HEK293 (cell line): ENCODE results near the gene LIN9.
A peak's percentile ranks its signal among the peaks of the same experiment; 100 is the strongest.

Experiments used
- HOXA7 ChIP-seq: sonication (generic); formaldehyde crosslinking; IDR thresholded peaks from 2 replicates; pipeline ENCODE4 v1.8.1; 2022; ENCODE audit warnings: missing genetic modification reagents, borderline replicate concordance
- HOXD13 ChIP-seq: sonication (generic); formaldehyde crosslinking; IDR thresholded peaks from 2 replicates; pipeline ENCODE4 v1.8.0; 2022; ENCODE audit warnings: missing genetic modification reagents, borderline replicate concordance
- ZBTB1 ChIP-seq: fragments of 450-650 bp; formaldehyde crosslinking; IDR thresholded peaks from 2 replicates; pipeline ENCODE4 v1.5.1; 2016; ENCODE audit warnings: missing biosample characterization, missing genetic modification characterization
- ZFP37 ChIP-seq: fragments of 450-650 bp; formaldehyde crosslinking; IDR thresholded peaks from 2 replicates; pipeline ENCODE4 v1.5.1; 2016; ENCODE audit warnings: missing biosample characterization, missing genetic modification characterization
- ZFP41 ChIP-seq: fragments of 450-650 bp; formaldehyde crosslinking; IDR thresholded peaks from 2 replicates; pipeline ENCODE4 v1.5.1; 2016; ENCODE audit warnings: missing biosample characterization, missing genetic modification characterization, borderline replicate concordance
- ZNF112 ChIP-seq: fragments of 450-650 bp; formaldehyde crosslinking; IDR thresholded peaks from 2 replicates; pipeline ENCODE4 v1.5.0; 2017; ENCODE audit warnings: missing biosample characterization, missing genetic modification characterization
- ZNF121 ChIP-seq: fragments of 450-650 bp; formaldehyde crosslinking; IDR thresholded peaks from 2 replicates; pipeline ENCODE4 v1.5.1; 2016; ENCODE audit warnings: missing biosample characterization, missing genetic modification characterization
- ZNF248 ChIP-seq: fragments of 450-650 bp; formaldehyde crosslinking; IDR thresholded peaks from 2 replicates; pipeline ENCODE4 v1.5.1; 2017; ENCODE audit warnings: missing biosample characterization, missing genetic modification characterization
- ZNF501 ChIP-seq: fragments of 450-650 bp; formaldehyde crosslinking; IDR thresholded peaks from 2 replicates; pipeline ENCODE4 v1.5.1; 2016; ENCODE audit warnings: missing biosample characterization, missing genetic modification characterization
- ZNF514 ChIP-seq: fragments of 450-650 bp; formaldehyde crosslinking; IDR thresholded peaks from 2 replicates; pipeline ENCODE4 v1.5.1; 2016; ENCODE audit warnings: missing biosample characterization, missing genetic modification characterization
- ZNF624 ChIP-seq: fragments of 450-650 bp; formaldehyde crosslinking; IDR thresholded peaks from 2 replicates; pipeline ENCODE4 v1.5.1; 2017; ENCODE audit warnings: missing biosample characterization, missing genetic modification characterization
- ZNF664 ChIP-seq: fragments of 450-650 bp; formaldehyde crosslinking; IDR thresholded peaks from 2 replicates; pipeline ENCODE4 v1.5.1; 2016; ENCODE audit warnings: missing biosample characterization, missing genetic modification characterization
- ZNF677 ChIP-seq: fragments of 450-650 bp; IDR thresholded peaks from 2 replicates; pipeline ENCODE4 v1.5.0; 2018; ENCODE audit warnings: missing biosample characterization, mild to moderate bottlenecking, missing genetic modification characterization, moderate library complexity
- ZNF747 ChIP-seq: fragments of 450-650 bp; formaldehyde crosslinking; IDR thresholded peaks from 2 replicates; pipeline ENCODE4 v1.5.1; 2016; ENCODE audit warnings: missing biosample characterization, missing genetic modification characterization
- ZNF76 ChIP-seq: fragments of 450-650 bp; formaldehyde crosslinking; IDR thresholded peaks from 2 replicates; pipeline ENCODE4; 2016; ENCODE audit warnings: low read depth, missing biosample characterization, missing genetic modification characterization, borderline replicate concordance
- ZNF776 ChIP-seq: fragments of 450-650 bp; formaldehyde crosslinking; IDR thresholded peaks from 2 replicates; pipeline ENCODE4 v1.5.0; 2017; ENCODE audit warnings: missing biosample characterization, missing genetic modification characterization, borderline replicate concordance
- ZSCAN16 ChIP-seq: fragments of 450-650 bp; formaldehyde crosslinking; IDR thresholded peaks from 2 replicates; pipeline ENCODE4 v1.5.1; 2016; ENCODE audit warnings: missing biosample characterization, missing genetic modification characterization
- ZSCAN23 ChIP-seq: fragments of 450-650 bp; formaldehyde crosslinking; IDR thresholded peaks from 2 replicates; pipeline ENCODE4 v1.5.1; 2016; ENCODE audit warnings: missing biosample characterization, missing genetic modification characterization
- TF ChIP-seq, protein P1 (sequence below): fragments of 450-650 bp; formaldehyde crosslinking; conservative IDR thresholded peaks from 2 replicates; pipeline ENCODE4 v1.5.1; 2016; ENCODE audit warnings: low read depth, missing biosample characterization, missing genetic modification characterization
- TF ChIP-seq, protein P2 (sequence below): fragments of 450-650 bp; formaldehyde crosslinking; IDR thresholded peaks from 2 replicates; pipeline ENCODE4 v1.5.1; 2017; ENCODE audit warnings: missing biosample characterization, missing genetic modification characterization
- TF ChIP-seq, protein P3 (sequence below): fragments of 450-650 bp; formaldehyde crosslinking; IDR thresholded peaks from 2 replicates; pipeline ENCODE4 v1.5.1; 2016; ENCODE audit warnings: missing biosample characterization, missing genetic modification characterization
- TF ChIP-seq, protein P4 (sequence below): fragments of 450-650 bp; formaldehyde crosslinking; IDR thresholded peaks from 2 replicates; pipeline ENCODE4 v1.5.1; 2017; ENCODE audit warnings: missing biosample characterization, missing genetic modification characterization
- TF ChIP-seq, protein P5 (sequence below): fragments of 450-650 bp; formaldehyde crosslinking; IDR thresholded peaks from 2 replicates; pipeline ENCODE4 v1.5.1; 2016; ENCODE audit warnings: missing biosample characterization, missing genetic modification characterization
- TF ChIP-seq, protein P6 (sequence below): fragments of 450-650 bp; formaldehyde crosslinking; IDR thresholded peaks from 2 replicates; pipeline ENCODE4 v1.5.1; 2016; ENCODE audit warnings: missing biosample characterization, missing genetic modification characterization

LIN9 gene

DNA sequence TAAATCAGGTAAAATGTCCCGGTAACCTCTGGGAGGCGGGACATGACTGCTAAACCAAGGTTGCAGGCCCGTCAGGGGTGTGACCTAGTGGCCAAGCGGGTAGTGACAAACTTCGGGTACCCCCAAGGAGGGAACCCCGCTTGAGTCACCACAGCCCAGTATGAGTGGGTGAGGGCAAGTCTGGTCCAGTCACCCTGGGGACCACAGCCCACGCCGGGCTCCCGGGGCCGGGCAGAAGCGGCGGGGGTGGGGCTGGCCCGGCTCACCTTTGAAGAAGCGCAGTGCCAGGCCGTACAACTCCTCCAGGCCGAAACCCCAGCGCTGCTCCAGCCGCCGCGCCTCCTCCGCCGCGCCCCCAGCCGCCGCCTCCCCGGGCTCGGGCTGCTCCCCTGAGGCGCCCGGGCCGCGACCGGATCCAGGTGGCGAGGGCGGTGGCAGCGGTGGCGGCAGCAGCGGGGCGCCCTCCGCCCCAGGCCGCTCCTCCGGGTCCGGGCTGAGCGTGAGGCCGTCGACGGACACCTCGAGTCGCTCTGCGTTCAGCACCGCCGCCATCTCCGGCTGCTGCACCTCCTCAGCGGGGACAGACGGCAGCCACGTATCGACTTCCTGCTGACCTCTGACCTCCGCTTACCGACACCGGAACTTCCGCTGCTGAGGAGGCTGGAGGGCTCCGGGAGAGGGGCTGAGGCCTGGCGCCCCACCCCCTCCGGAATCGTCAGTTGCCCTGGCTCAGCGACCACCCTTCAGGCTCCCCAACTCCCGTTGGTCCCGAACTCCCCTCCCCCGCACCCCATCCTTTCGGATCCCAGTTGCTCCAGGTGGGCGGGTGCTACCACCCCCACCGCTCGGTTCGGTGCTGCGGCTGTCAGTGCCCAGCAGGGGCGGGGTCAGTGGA is 122.6 kb downstream of the LIN9 start, which contains the start of gene ACBD3 (continued):
- TF ChIP-seq, protein P1, sequence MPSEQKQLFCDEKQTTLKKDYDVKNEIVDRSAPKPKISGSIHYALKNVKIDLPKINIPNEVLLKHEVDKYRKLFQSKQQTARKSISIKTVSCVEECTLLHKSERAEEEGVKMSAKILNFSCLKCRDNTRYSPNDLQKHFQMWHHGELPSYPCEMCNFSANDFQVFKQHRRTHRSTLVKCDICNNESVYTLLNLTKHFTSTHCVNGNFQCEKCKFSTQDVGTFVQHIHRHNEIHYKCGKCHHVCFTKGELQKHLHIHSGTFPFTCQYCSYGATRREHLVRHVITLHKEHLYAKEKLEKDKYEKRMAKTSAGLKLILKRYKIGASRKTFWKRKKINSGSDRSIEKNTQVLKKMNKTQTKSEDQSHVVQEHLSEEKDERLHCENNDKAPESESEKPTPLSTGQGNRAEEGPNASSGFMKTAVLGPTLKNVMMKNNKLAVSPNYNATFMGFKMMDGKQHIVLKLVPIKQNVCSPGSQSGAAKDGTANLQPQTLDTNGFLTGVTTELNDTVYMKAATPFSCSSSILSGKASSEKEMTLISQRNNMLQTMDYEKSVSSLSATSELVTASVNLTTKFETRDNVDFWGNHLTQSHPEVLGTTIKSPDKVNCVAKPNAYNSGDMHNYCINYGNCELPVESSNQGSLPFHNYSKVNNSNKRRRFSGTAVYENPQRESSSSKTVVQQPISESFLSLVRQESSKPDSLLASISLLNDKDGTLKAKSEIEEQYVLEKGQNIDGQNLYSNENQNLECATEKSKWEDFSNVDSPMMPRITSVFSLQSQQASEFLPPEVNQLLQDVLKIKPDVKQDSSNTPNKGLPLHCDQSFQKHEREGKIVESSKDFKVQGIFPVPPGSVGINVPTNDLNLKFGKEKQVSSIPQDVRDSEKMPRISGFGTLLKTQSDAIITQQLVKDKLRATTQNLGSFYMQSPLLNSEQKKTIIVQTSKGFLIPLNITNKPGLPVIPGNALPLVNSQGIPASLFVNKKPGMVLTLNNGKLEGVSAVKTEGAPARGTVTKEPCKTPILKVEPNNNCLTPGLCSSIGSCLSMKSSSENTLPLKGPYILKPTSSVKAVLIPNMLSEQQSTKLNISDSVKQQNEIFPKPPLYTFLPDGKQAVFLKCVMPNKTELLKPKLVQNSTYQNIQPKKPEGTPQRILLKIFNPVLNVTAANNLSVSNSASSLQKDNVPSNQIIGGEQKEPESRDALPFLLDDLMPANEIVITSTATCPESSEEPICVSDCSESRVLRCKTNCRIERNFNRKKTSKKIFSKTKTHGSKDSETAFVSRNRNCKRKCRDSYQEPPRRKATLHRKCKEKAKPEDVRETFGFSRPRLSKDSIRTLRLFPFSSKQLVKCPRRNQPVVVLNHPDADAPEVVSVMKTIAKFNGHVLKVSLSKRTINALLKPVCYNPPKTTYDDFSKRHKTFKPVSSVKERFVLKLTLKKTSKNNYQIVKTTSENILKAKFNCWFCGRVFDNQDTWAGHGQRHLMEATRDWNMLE (tag by site-specific recombination): peak; percentile 99
- TF ChIP-seq, protein P2, sequence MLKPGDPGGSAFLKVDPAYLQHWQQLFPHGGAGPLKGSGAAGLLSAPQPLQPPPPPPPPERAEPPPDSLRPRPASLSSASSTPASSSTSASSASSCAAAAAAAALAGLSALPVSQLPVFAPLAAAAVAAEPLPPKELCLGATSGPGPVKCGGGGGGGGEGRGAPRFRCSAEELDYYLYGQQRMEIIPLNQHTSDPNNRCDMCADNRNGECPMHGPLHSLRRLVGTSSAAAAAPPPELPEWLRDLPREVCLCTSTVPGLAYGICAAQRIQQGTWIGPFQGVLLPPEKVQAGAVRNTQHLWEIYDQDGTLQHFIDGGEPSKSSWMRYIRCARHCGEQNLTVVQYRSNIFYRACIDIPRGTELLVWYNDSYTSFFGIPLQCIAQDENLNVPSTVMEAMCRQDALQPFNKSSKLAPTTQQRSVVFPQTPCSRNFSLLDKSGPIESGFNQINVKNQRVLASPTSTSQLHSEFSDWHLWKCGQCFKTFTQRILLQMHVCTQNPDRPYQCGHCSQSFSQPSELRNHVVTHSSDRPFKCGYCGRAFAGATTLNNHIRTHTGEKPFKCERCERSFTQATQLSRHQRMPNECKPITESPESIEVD (tag by site-specific recombination): no peak
- TF ChIP-seq, protein P3, sequence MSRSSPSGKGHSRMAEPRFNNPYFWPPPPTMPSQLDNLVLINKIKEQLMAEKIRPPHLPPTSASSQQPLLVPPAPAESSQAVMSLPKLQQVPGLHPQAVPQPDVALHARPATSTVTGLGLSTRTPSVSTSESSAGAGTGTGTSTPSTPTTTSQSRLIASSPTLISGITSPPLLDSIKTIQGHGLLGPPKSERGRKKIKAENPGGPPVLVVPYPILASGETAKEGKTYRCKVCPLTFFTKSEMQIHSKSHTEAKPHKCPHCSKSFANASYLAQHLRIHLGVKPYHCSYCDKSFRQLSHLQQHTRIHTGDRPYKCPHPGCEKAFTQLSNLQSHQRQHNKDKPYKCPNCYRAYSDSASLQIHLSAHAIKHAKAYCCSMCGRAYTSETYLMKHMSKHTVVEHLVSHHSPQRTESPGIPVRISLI (tag by site-specific recombination): no peak
- no peak for TF ChIP-seq ZNF747 (tag by site-specific recombination)
- peak; percentile 74; the same call in 1 of the 2 replicates for TF ChIP-seq ZSCAN16 (tag by site-specific recombination)
- TF ChIP-seq, protein P4, sequence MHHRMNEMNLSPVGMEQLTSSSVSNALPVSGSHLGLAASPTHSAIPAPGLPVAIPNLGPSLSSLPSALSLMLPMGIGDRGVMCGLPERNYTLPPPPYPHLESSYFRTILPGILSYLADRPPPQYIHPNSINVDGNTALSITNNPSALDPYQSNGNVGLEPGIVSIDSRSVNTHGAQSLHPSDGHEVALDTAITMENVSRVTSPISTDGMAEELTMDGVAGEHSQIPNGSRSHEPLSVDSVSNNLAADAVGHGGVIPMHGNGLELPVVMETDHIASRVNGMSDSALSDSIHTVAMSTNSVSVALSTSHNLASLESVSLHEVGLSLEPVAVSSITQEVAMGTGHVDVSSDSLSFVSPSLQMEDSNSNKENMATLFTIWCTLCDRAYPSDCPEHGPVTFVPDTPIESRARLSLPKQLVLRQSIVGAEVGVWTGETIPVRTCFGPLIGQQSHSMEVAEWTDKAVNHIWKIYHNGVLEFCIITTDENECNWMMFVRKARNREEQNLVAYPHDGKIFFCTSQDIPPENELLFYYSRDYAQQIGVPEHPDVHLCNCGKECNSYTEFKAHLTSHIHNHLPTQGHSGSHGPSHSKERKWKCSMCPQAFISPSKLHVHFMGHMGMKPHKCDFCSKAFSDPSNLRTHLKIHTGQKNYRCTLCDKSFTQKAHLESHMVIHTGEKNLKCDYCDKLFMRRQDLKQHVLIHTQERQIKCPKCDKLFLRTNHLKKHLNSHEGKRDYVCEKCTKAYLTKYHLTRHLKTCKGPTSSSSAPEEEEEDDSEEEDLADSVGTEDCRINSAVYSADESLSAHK (tag by site-specific recombination): no peak
- no peak for TF ChIP-seq ZNF776 (tag by site-specific recombination)
- no peak for TF ChIP-seq ZNF624 (tag by site-specific recombination)
- no peak for TF ChIP-seq ZNF112 (tag by site-specific recombination)
- TF ChIP-seq, protein P5, sequence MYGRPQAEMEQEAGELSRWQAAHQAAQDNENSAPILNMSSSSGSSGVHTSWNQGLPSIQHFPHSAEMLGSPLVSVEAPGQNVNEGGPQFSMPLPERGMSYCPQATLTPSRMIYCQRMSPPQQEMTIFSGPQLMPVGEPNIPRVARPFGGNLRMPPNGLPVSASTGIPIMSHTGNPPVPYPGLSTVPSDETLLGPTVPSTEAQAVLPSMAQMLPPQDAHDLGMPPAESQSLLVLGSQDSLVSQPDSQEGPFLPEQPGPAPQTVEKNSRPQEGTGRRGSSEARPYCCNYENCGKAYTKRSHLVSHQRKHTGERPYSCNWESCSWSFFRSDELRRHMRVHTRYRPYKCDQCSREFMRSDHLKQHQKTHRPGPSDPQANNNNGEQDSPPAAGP (tag by site-specific recombination): peak; percentile 92
- peak; percentile 70; the same call in 1 of the 2 replicates for TF ChIP-seq ZNF76 (tag by site-specific recombination)
- TF ChIP-seq ZFP41 (tag by site-specific recombination): no peak
- no peak; the same call in 1 of the 2 replicates for TF ChIP-seq ZBTB1 (tag by site-specific recombination)
- TF ChIP-seq ZSCAN23: peak; percentile 86
- TF ChIP-seq, protein P6, sequence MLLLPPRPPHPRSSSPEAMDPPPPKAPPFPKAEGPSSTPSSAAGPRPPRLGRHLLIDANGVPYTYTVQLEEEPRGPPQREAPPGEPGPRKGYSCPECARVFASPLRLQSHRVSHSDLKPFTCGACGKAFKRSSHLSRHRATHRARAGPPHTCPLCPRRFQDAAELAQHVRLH (tag by site-specific recombination): peak; percentile 88; the same call in 1 of the 2 replicates
- no peak for TF ChIP-seq ZNF248 (tag by site-specific recombination)
- no peak for TF ChIP-seq HOXD13
- TF ChIP-seq HOXA7 (CRISPR knock-in tag): no peak
- peak; percentile 97 for TF ChIP-seq ZFP37 (tag by site-specific recombination)
- TF ChIP-seq ZNF664 (tag by site-specific recombination): no peak
- TF ChIP-seq ZNF677 (tag by site-specific recombination): peak; percentile 54; the same call in 1 of the 2 replicates
- no peak for TF ChIP-seq ZNF121 (tag by site-specific recombination)
- no peak for TF ChIP-seq ZNF514 (tag by site-specific recombination)
- peak; percentile 90 for TF ChIP-seq ZNF501
